Stimulated activated CD8-positive, alpha-beta memory T cell treated with anti-CD3 and anti-CD28 coated beads, Interleukin-4, amount 100 ng/mL, for 48 hours (primary cell): Measurements from ENCODE around the gene CYBC1.
"Not testable (repeated sequence)": the region's sequence is repeated elsewhere in the genome, so short reads cannot be mapped to it uniquely, and the experiment has no call there.

ENCODE experiments used
- DNase-seq: peaks from one replicate; pipeline ENCODE4 v3.0.0-alpha.2; 2020

CYBC1 gene

GRCh38 chr17:82477934-82478333 is 27.4 kb upstream of the CYBC1 start:
- DNase-seq = no peak

GRCh38 chr17:82475458-82475857 is 24.9 kb upstream of the CYBC1 start:
- DNase-seq = no peak

- DNase-seq = no peak
Observed at GRCh38 chr17:82474223-82475010, 23.9 kb upstream of the CYBC1 start.

- no peak for DNase-seq
Observed at GRCh38 chr17:82470065-82470464, 19.5 kb upstream of the CYBC1 start.

- DNase-seq = no peak
Observed at GRCh38 chr17:82468692-82469091, 18.1 kb upstream of the CYBC1 start.

- no peak for DNase-seq
Observed at GRCh38 chr17:82465023-82465603, 14.6 kb upstream of the CYBC1 start.

GRCh38 chr17:82464567-82464929 is 14.0 kb upstream of the CYBC1 start:
- no peak for DNase-seq

- DNase-seq = no peak
Observed at GRCh38 chr17:82463925-82464566, 13.5 kb upstream of the CYBC1 start.

- no peak for DNase-seq
Observed at GRCh38 chr17:82463391-82463790, 12.8 kb upstream of the CYBC1 start.

- no peak for DNase-seq
Observed at GRCh38 chr17:82461827-82462524, 11.4 kb upstream of the CYBC1 start.

GRCh38 chr17:82459936-82460335 is 9.4 kb upstream of the CYBC1 start:
- not testable (repeated sequence) for DNase-seq

GRCh38 chr17:82458885-82459424 is 8.4 kb upstream of the CYBC1 start:
- DNase-seq = no peak

- peak; percentile 95 for DNase-seq
Observed at GRCh38 chr17:82458179-82458884, 7.8 kb upstream of the CYBC1 start, which contains the start of gene NARF. NARF (plus strand) TSS chr17:82458741; CDS start chr17:82458804, 63 bp downstream.

GRCh38 chr17:82457929-82458178 is 7.3 kb upstream of the CYBC1 start:
- no peak for DNase-seq

GRCh38 chr17:82457073-82457928 is 6.7 kb upstream of the CYBC1 start:
- DNase-seq = no peak

- DNase-seq = not testable (repeated sequence)
Observed at GRCh38 chr17:82453706-82454105, 3.2 kb upstream of the CYBC1 start.

- not testable (repeated sequence) for DNase-seq
Observed at GRCh38 chr17:82453151-82453550, 2.6 kb upstream of the CYBC1 start.

GRCh38 chr17:82452162-82452561 is 1.6 kb upstream of the CYBC1 start:
- no peak for DNase-seq

- peak; percentile 67 for DNase-seq
Observed at GRCh38 chr17:82449883-82450356, 632 bp downstream of the CYBC1 start.

- DNase-seq = peak; percentile 81
Observed at GRCh38 chr17:82449131-82449882, 1.2 kb downstream of the CYBC1 start.

GRCh38 chr17:82447876-82448275 is 2.7 kb downstream of the CYBC1 start:
- DNase-seq = no peak
